Islet of Langerhans (tissue), 1 donor: ENCODE measurements around the gene RPLP1.

ENCODE experiments used
- FAIRE-seq: peaks from one replicate; lab custom pipeline; 2011; peaks lifted over from hg19 to GRCh38; lab: Jason Lieb, UNC

The RPLP1 gene

DNA sequence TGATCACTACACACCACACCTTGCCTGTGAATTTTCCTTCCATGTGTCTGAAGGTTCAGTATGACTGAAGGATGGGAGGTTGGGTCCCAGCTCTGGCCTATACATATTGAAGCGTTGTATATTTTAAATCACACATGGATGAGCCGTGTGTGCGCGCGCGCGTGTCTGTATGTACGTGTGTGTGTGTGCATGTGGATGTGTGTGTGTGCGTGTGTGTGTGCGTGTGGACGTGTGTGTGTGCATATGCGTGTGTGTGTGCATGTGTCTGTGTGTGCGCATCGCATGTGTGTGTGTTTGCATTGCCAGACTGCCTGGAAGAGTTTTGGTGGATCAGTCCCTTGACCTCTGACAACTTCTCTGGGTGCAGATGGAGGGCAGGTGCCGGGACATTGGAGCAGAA lies 45.7 kb downstream of the RPLP1 start:
- FAIRE-seq = no peak

DNA sequence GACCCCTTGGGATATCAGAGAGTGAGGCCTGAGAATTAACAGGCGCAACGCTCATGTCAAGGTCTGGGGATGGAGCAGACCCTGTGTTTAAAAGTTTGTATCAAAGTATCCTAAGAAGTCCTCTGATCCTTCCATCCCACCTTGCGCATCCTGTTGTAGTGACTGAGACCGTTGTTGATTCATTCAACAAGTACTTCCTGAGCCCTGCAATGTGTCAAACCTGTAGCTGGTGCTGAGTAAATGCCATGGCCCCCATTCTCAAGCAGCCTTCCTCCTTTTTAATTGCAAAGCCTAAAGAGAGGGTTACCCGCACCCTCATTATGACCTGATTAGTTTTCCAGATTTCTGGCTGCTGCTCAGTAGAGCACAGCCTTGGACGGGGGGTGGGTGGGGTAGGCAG lies 46.4 kb downstream of the RPLP1 start:
- FAIRE-seq = no peak

DNA sequence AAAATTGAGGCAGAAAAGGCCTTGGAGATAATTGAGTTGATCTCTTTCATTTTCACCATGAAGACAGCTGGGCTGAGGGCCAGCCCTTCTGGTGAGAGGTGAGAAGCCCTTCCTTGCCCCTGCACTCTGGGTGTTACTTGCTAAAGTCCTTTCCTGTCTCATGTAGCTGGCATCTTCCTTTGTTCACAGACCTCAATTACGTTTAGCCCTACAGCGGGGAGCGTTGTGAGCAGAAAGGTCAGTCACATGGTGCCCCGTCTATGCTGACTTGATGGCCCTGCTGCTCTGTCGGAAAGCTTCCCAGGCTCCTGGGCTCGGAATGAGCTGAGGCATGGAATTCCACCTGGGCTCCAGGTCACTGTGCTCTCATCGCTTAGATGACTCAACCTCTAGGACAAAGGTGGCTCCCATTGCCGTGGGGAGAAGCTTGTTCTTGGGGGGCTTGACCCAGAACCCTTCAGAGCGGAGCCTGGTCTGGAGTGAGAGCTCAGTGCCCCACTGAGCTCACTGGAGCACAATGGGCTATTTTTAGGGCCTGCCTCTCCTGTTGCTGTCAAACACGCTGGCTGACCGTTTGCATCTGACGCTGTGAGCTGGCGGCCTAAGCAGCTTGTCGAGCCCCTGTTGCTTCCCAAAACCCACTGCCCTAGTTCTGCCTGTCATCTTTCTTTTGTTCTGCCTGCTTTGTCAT lies 47.0 kb downstream of the RPLP1 start:
- no peak for FAIRE-seq

DNA sequence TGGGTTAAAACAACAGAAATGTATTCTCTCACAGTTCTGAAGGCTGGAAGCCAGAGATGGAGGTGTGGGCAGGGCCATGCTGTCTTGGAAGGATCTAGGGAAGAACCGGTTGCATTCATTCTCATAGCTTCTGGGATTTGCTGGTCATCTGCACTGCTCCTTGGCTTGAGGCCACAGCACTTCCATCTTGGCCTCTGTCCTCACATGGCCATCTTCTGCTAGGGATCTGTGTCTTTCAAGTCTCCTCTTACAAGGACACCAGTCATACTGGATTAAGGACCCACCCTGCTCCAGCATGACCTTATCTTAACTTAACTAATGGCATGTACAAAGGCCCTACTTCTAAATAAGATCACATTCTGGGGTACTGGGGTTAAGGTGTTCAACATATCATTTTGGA lies 47.7 kb downstream of the RPLP1 start:
- FAIRE-seq = no peak

DNA sequence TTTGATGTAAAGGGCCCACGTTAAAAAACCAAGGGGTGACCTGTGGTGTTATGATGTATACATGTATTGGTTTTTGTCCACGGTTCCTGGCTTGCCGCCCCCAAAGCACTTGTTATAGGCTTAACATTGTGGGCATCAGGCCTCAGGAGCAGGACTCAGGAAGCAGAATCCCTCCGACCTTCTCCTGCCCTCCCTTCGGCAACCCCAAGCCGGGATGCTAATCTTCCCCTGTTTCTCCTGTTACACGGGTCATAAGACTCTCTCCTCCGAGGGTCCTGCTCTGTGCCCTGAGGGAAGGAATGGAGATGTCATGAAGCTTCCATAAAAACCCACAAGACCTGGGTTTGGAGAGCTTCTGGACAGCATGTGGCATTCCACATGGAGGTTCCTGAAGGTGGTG lies 48.8 kb downstream of the RPLP1 start:
- no peak for FAIRE-seq

DNA sequence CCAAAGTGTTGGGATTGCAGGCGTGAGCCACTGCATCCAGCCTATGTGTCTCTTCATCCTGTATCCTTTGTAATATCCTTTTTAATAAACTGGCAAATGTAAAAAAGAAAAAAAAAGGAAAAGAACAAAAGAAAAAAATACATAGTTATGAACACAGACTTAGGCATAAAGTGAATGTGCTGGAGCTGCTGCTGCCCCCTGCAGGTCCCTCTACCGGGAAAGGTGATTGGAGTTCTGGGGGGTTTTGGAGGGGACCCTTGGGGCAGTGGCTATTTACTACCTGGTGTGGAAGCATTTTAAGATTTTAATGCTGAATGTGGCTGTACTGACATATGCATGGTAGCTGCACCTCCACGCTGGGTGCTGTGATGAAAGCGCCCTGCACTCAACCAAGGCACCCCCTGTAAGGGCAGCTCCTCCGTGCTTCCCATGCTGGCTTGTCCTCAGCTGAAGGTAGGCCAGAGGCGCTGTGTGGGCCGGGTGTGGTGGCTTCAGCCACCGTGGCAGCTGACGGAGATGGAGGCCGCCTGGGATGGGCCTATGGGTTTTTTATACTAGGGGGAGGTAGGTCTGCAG lies 49.9 kb downstream of the RPLP1 start:
- FAIRE-seq = no peak

DNA sequence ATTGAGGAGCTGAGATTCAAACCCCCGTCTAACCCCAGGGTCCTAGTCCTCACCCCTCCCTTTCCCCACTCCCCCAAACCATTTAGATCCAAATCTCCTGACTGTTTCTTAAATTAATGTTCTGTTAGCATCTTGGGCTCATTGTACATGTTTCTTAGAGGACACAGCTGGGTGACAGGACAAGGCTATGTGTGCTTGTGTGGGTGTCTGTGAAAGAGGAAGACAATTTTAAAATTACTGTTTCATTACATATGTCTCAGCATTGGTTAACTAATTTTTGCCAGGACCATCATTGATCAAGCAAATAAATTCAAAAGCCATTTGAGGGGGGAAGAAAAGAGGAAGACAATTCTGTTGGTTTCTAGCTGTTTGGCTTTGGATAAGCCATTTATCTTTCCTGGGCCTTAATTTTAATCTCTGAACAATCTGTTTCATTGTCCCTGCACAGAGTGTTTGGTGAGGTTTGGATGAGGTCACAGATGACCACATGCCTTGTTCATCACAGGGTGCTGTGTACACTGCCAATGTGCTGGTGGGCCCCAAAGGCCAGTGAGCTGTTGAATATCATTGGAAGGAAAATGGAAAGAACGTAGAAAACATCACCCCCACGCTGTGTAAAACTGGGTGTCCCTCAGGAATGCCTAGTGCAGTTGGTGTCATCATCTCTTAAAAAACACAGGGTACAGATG lies 51.9 kb downstream of the RPLP1 start:
- FAIRE-seq = no peak
